ENCODE data around the gene GNB1L.

Gene GNB1L

GRCh38 chr22:19854778-19855503 is at the start of gene GNB1L, which contains the start of gene RTL10:
Gene GNB1L (minus strand): TSS chr22:19854874. CDS start chr22:19821355, 33,519 bp downstream.
Gene RTL10 (minus strand): TSS chr22:19854874. CDS start chr22:19852261, 2,613 bp downstream.
- H3K4me3 Mint-ChIP-seq: peak within 1 kb of the TSS; percentile 98
- peaks cover 38% of the 10 kb centered on the region for H3K4me1 Mint-ChIP-seq

GRCh38 chr22:19904174-19904856 is 49.6 kb upstream of the GNB1L start:
- Mint-ChIP-seq H3K36me3 (peaks cover 34% of the 10 kb centered on the region), H3K4me1 (peaks cover under 1% of the 10 kb centered on the region), H3K9me3 (no peaks in the 10 kb centered on the region), H3K4me3 (no peak overlapping the region), H3K27ac (no peak overlapping the region), H3K27me3 (no peaks in the 10 kb centered on the region)
- no peak for ATAC-seq

More at GRCh38 chr22:19854778-19855503, at the start of gene GNB1L, which contains the start of gene RTL10:
- ATAC-seq: peak; percentile 96
- peak within 1 kb of the TSS; percentile 97 for H3K27ac Mint-ChIP-seq
- H3K36me3 Mint-ChIP-seq: peaks cover 19% of the 10 kb centered on the region
- H3K27me3 Mint-ChIP-seq: no peaks in the 10 kb centered on the region
- no peaks in the 10 kb centered on the region for H3K9me3 Mint-ChIP-seq

GRCh38 chr22:19903513-19903912 is 48.8 kb upstream of the GNB1L start:
- Mint-ChIP-seq H3K27me3 (no peaks in the 10 kb centered on the region), H3K9me3 (no peaks in the 10 kb centered on the region), H3K4me3 (no peak overlapping the region), H3K4me1 (no peaks in the 10 kb centered on the region), H3K27ac (no peak overlapping the region), H3K36me3 (peaks cover 42% of the 10 kb centered on the region)
- no peak for ATAC-seq

- H3K36me3 Mint-ChIP-seq: peaks cover 39% of the 10 kb centered on the region
- no peaks in the 10 kb centered on the region for H3K27me3 Mint-ChIP-seq
- H3K9me3 Mint-ChIP-seq: no peaks in the 10 kb centered on the region
- no peak overlapping the region for H3K27ac Mint-ChIP-seq
- no peak for ATAC-seq
- no peak overlapping the region for H3K4me3 Mint-ChIP-seq
- H3K4me1 Mint-ChIP-seq: no peaks in the 10 kb centered on the region
These were observed 48.4 kb upstream of the GNB1L start for GRCh38 chr22:19903031-19903430.

GRCh38 chr22:19902245-19902715 is 47.6 kb upstream of the GNB1L start:
- H3K9me3 Mint-ChIP-seq: no peaks in the 10 kb centered on the region
- H3K4me3 Mint-ChIP-seq: no peak overlapping the region
- no peaks in the 10 kb centered on the region for H3K27me3 Mint-ChIP-seq

GRCh38 chr22:19901577-19902244 is 47.0 kb upstream of the GNB1L start:
- peaks cover 43% of the 10 kb centered on the region for H3K36me3 Mint-ChIP-seq
- no peaks in the 10 kb centered on the region for H3K9me3 Mint-ChIP-seq
- H3K27me3 Mint-ChIP-seq: no peaks in the 10 kb centered on the region
- H3K4me1 Mint-ChIP-seq: no peaks in the 10 kb centered on the region
- no peak for ATAC-seq
- no peak overlapping the region for H3K27ac Mint-ChIP-seq
- no peak overlapping the region for H3K4me3 Mint-ChIP-seq

More at GRCh38 chr22:19902245-19902715, 47.6 kb upstream of the GNB1L start:
- no peak overlapping the region for H3K27ac Mint-ChIP-seq
- no peaks in the 10 kb centered on the region for H3K4me1 Mint-ChIP-seq
- H3K36me3 Mint-ChIP-seq: peaks cover 42% of the 10 kb centered on the region
- no peak for ATAC-seq

- no peak overlapping the region for H3K4me3 Mint-ChIP-seq
- ATAC-seq: no peak
- H3K9me3 Mint-ChIP-seq: no peaks in the 10 kb centered on the region
- peaks cover 35% of the 10 kb centered on the region for H3K36me3 Mint-ChIP-seq
- no peaks in the 10 kb centered on the region for H3K27me3 Mint-ChIP-seq
- no peak overlapping the region for H3K27ac Mint-ChIP-seq
- no peaks in the 10 kb centered on the region for H3K4me1 Mint-ChIP-seq
These were observed 46.2 kb upstream of the GNB1L start for GRCh38 chr22:19900707-19901436.

GRCh38 chr22:19898831-19899567 is 44.3 kb upstream of the GNB1L start:
- Mint-ChIP-seq H3K9me3 (no peaks in the 10 kb centered on the region), H3K4me3 (no peak overlapping the region), H3K27me3 (no peaks in the 10 kb centered on the region), H3K4me1 (no peaks in the 10 kb centered on the region), H3K27ac (no peak overlapping the region), H3K36me3 (peaks cover 39% of the 10 kb centered on the region)
- no peak for ATAC-seq

GRCh38 chr22:19898145-19898544 is 43.5 kb upstream of the GNB1L start:
- no peak for ATAC-seq
- H3K36me3 Mint-ChIP-seq: peaks cover 42% of the 10 kb centered on the region

GRCh38 chr22:19897726-19898125 is 43.1 kb upstream of the GNB1L start:
- no peak for ATAC-seq
- Mint-ChIP-seq H3K27ac (no peak overlapping the region), H3K9me3 (no peaks in the 10 kb centered on the region), H3K36me3 (peaks cover 42% of the 10 kb centered on the region), H3K4me3 (no peak overlapping the region), H3K4me1 (peaks cover 4% of the 10 kb centered on the region), H3K27me3 (no peaks in the 10 kb centered on the region)

More at GRCh38 chr22:19898145-19898544, 43.5 kb upstream of the GNB1L start:
- Mint-ChIP-seq H3K27ac (no peak overlapping the region), H3K4me3 (no peak overlapping the region), H3K4me1 (no peaks in the 10 kb centered on the region), H3K9me3 (no peaks in the 10 kb centered on the region), H3K27me3 (no peaks in the 10 kb centered on the region)

GRCh38 chr22:19896665-19897355 is 42.1 kb upstream of the GNB1L start:
- no peak overlapping the region for H3K4me3 Mint-ChIP-seq
- ATAC-seq: no peak

GRCh38 chr22:19895160-19895849 is 40.6 kb upstream of the GNB1L start:
- Mint-ChIP-seq H3K9me3 (no peaks in the 10 kb centered on the region), H3K4me3 (no peak overlapping the region), H3K4me1 (peaks cover 26% of the 10 kb centered on the region), H3K36me3 (peaks cover 35% of the 10 kb centered on the region), H3K27me3 (no peaks in the 10 kb centered on the region), H3K27ac (no peak overlapping the region)
- no peak for ATAC-seq

More at GRCh38 chr22:19896665-19897355, 42.1 kb upstream of the GNB1L start:
- no peaks in the 10 kb centered on the region for H3K9me3 Mint-ChIP-seq
- no peak overlapping the region for H3K27ac Mint-ChIP-seq
- peaks cover 13% of the 10 kb centered on the region for H3K4me1 Mint-ChIP-seq
- H3K27me3 Mint-ChIP-seq: no peaks in the 10 kb centered on the region
- peaks cover 41% of the 10 kb centered on the region for H3K36me3 Mint-ChIP-seq

GRCh38 chr22:19893363-19893762 is 38.7 kb upstream of the GNB1L start:
- Mint-ChIP-seq H3K9me3 (no peaks in the 10 kb centered on the region), H3K27me3 (no peaks in the 10 kb centered on the region), H3K27ac (no peak overlapping the region), H3K4me3 (no peak overlapping the region), H3K4me1 (peaks cover 26% of the 10 kb centered on the region), H3K36me3 (peaks cover 25% of the 10 kb centered on the region)
- no peak for ATAC-seq

Data from stimulated activated memory B cell treated with anti-CD40 and anti-IgM and Interleukin-4, amounts not matched to agents 10 μg/mL and 1 μg/mL and 100 μg/mL, for 72 hours (primary cell).